A549 (cell line): Measurements from ENCODE around the gene ODAD4. TPM values are rescaled to one million over a fixed set of nuclear protein-coding genes. Genes with fewer than 3 reads are reported as not detected.
A peak's percentile ranks its signal among the peaks of the same experiment; 100 is the strongest.

Source experiments
- ATAC-seq, 2 experiments: fragments of 200-7000 bp in 1 of 2; fragments of >200 bp in 1 of 2; cut with Nextera tagmentation in 1 of 2; cut with Tn5 transposase in 1 of 2; 3 replicates each; pipeline versions ENCODE4 v1.8.0 to v1.9.1; 2018 to 2020; ENCODE audit warnings: mild to moderate bottlenecking in 1 of 2, moderate library complexity in 1 of 2
- CTCF ChIA-PET: fragments of 300-600 bp; sonication (Branson Sonifier 250); formaldehyde crosslinking; extraction: SDS; loops from one replicate; lab custom pipeline; 2021; ENCODE audit warnings: antibody characterized with exemption, inconsistent platforms; lab: Yijun Ruan, JAX
- POLR2A ChIA-PET: fragments of 350-600 bp; formaldehyde crosslinking; extraction: SDS; loops from one replicate; lab custom pipeline; 2021; ENCODE audit warnings: antibody characterized with exemption, inconsistent platforms; lab: Yijun Ruan, JAX
- DNase-seq, 2 experiments: peaks; one replicate each; pipeline versions ENCODE4 v3.0.0 to v3.0.0-alpha.2; 2011 to 2016; ENCODE audit warnings: low read depth in 1 of 2, low spot score in 1 of 2
- FAIRE-seq: peaks from 2 replicates; lab custom pipeline; 2011; peaks lifted over from hg19 to GRCh38; lab: Jason Lieb, UNC
- H3K27ac ChIP-seq, 2 experiments: fragments of >200 bp; sonication (Bioruptor Twin); formaldehyde crosslinking; 3 replicates each; pipeline ENCODE4 v1.5.1; 2016 to 2017
- H3K4me1 ChIP-seq: fragments of >200 bp; sonication (Bioruptor Twin); formaldehyde crosslinking; 3 replicates; pipeline ENCODE4 v1.6.1; 2016
- H3K4me2 ChIP-seq: fragments of >200 bp; sonication (Bioruptor Twin); formaldehyde crosslinking; 3 replicates; pipeline ENCODE4 v1.6.1; 2016
- H3K4me3 ChIP-seq: fragments of >200 bp; sonication (Bioruptor Twin); formaldehyde crosslinking; 3 replicates; pipeline ENCODE4 v1.5.1; 2016
- H3K9me3 ChIP-seq: fragments of >200 bp; sonication (Bioruptor Twin); formaldehyde crosslinking; 3 replicates; pipeline ENCODE4 v1.6.1; 2016
- ATOH8 ChIP-seq: fragments of 250-450 bp; sonication (Bioruptor Pico); IDR thresholded peaks from 2 replicates; pipeline ENCODE4 v1.5.0; 2020; ENCODE audit warnings: low read depth, mild to moderate bottlenecking, moderate library complexity
- CBX2 ChIP-seq: fragments of 200-600 bp; sonication (generic); IDR thresholded peaks from 2 replicates; pipeline ENCODE4 v1.6.1; 2016; ENCODE audit warnings: low read depth, mild to moderate bottlenecking, borderline replicate concordance
- CBX8 ChIP-seq: fragments of 200-600 bp; sonication (generic); IDR thresholded peaks from 2 replicates; pipeline ENCODE4 v1.6.1; 2016
- CEBPB ChIP-seq, 2 experiments: fragments of >200 bp in 1 of 2; sonication (Bioruptor Twin) in 1 of 2; formaldehyde crosslinking in 1 of 2; IDR thresholded peaks; 2 replicates each; pipeline ENCODE4 v1.6.1; 2012 to 2016
- E2F6 ChIP-seq: IDR thresholded peaks from 2 replicates; pipeline ENCODE4 v1.6.1; 2012; ENCODE audit warnings: low read depth, borderline replicate concordance
- EP300 ChIP-seq, 2 experiments: fragments of >200 bp; sonication (Bioruptor Twin); formaldehyde crosslinking; IDR thresholded peaks; 2 replicates in 1 of 2; 3 replicates in 1 of 2; pipeline ENCODE4 v1.6.1; 2016 to 2017
- ESRRA ChIP-seq: fragments of 150-350 bp; IDR thresholded peaks from 2 replicates; pipeline ENCODE4 v1.6.1; 2014; ENCODE audit warnings: mild to moderate bottlenecking, low read length, borderline replicate concordance
- FOSB ChIP-seq: fragments of 250-450 bp; sonication (Bioruptor Pico); IDR thresholded peaks from 2 replicates; pipeline ENCODE4 v1.5.0; 2020; ENCODE audit warnings: mild to moderate bottlenecking, moderate library complexity
- FOSL2 ChIP-seq, 2 experiments: fragments of 450-650 bp in 1 of 2; fragments of >200 bp in 1 of 2; sonication (Bioruptor Twin) in 1 of 2; formaldehyde crosslinking; IDR thresholded peaks; 2 replicates each; pipeline versions ENCODE4 v1.5.0 to v1.6.1; 2016 to 2020; ENCODE audit warnings: mild to moderate bottlenecking in 1 of 2, moderate library complexity in 1 of 2
- GATA3 ChIP-seq: IDR thresholded peaks from 2 replicates; pipeline ENCODE4 v1.6.1; 2012; ENCODE audit warnings: borderline replicate concordance
- JUN ChIP-seq, 2 experiments: fragments of >200 bp; sonication (Bioruptor Twin); formaldehyde crosslinking; IDR thresholded peaks; 2 replicates in 1 of 2; 3 replicates in 1 of 2; pipeline ENCODE4 v1.6.1; 2016 to 2017
- KDM1A ChIP-seq: fragments of 200-600 bp; sonication (generic); IDR thresholded peaks from 2 replicates; pipeline ENCODE4 v1.6.1; 2016; ENCODE audit warnings: low read depth, mild to moderate bottlenecking
- MAFK ChIP-seq: fragments of 450-650 bp; IDR thresholded peaks from 2 replicates; pipeline ENCODE4 v1.6.1; 2014; ENCODE audit not compliant: partially characterized antibody
- MAX ChIP-seq: IDR thresholded peaks from 2 replicates; pipeline ENCODE4 v1.6.1; 2012
- NPAS2 ChIP-seq: fragments of 250-450 bp; sonication (Bioruptor Pico); IDR thresholded peaks from 2 replicates; pipeline ENCODE4 v1.8.0; 2022; ENCODE audit warnings: mild to moderate bottlenecking, moderate library complexity, borderline replicate concordance
- POLR2A ChIP-seq: IDR thresholded peaks from 2 replicates; pipeline ENCODE4 v1.6.1; 2012; ENCODE audit warnings: mild to moderate bottlenecking, low read length
- RAD21 ChIP-seq, 2 experiments: fragments of >200 bp in 1 of 2; sonication (Bioruptor Twin) in 1 of 2; formaldehyde crosslinking in 1 of 2; IDR thresholded peaks in 1 of 2; conservative IDR thresholded peaks in 1 of 2; 2 replicates in 1 of 2; 3 replicates in 1 of 2; pipeline ENCODE4 v1.6.1; 2012 to 2018; ENCODE audit warnings: inconsistent platforms in 1 of 2
- REST ChIP-seq: fragments of 200-600 bp; sonication (generic); IDR thresholded peaks from 2 replicates; pipeline ENCODE4 v1.6.1; 2016; ENCODE audit warnings: antibody characterized with exemption, mild to moderate bottlenecking, moderate library complexity
- RNF2 ChIP-seq: fragments of 200-600 bp; sonication (generic); IDR thresholded peaks from 2 replicates; pipeline ENCODE4 v1.6.1; 2016; ENCODE audit warnings: low read depth, mild to moderate bottlenecking, antibody characterized with exemption, moderate library complexity, borderline replicate concordance
- SREBF2 ChIP-seq: fragments of 450-650 bp; IDR thresholded peaks from 2 replicates; pipeline ENCODE4 v1.6.1; 2014; ENCODE audit warnings: mild to moderate bottlenecking, moderate library complexity
- ZSCAN20 ChIP-seq: fragments of 250-450 bp; sonication (Bioruptor Pico); IDR thresholded peaks from 2 replicates; pipeline ENCODE4 v1.8.0; 2022; ENCODE audit warnings: mild to moderate bottlenecking, moderate library complexity
- WGBS: methylation state at CpG from one replicate; pipeline ENCODE4 v1.1.6; 2017; ENCODE audit errors: missing lambda C conversion rate; 5-methylcytosine and 5-hydroxymethylcytosine counted together
- polyA plus RNA-seq, 4 experiments: library from polyadenylated mRNA; depleted of rRNA in 3 of 4; stranded (reverse); fragments of >200 nt; fragmentation: RNase III in 1 of 4; extraction: RNeasy Plus Mini Kit Qiagen cat#74134 plus additional on column Dnase treatment in 1 of 4; gene quantifications; 2 replicates in 3 of 4; 3 replicates in 1 of 4; pipeline ENCODE4 v1.2.3, GENCODE V29; 2011 to 2017

Gene ODAD4
- polyA plus RNA-seq, 2 of the 4 experiments (the other 2 are of a cell fraction) = 2.0 to 2.3 TPM

- 91% methylated on average over 3 of the region's 3 CpGs for WGBS
- no peaks in the 10 kb centered on the region for H3K9me3 ChIP-seq
- DNase-seq (no peak), ATAC-seq (no peak), FAIRE-seq (no peak)
- H3K4me1 ChIP-seq = peaks cover 42% of the 10 kb centered on the region
- POLR2A ChIA-PET = no interaction called here
- H3K4me2 ChIP-seq = no peak overlapping the region
- CTCF ChIA-PET = interaction anchor here (0.7 to 1.8 kb wide), 7 partner anchors 11 to 38 kb away, joined by 3 to 7 read pairs (median 3); partner anchors contain the start of genes DNAJC7 and NKIRAS2
- H3K4me3 ChIP-seq = no peak overlapping the region
- no peak overlapping the region for H3K27ac ChIP-seq
- TF ChIP-seq CBX2 (no peak), CBX8 (no peak), CEBPB (IDR thresholded peaks at IDR 0.05) (no peak), EP300 (IDR thresholded peaks at IDR 0.05) (no peak), KDM1A (no peak)
Measured at GRCh38 chr17:42000413-42001133, 70.2 kb downstream of the ODAD4 start.

- no peak overlapping the region; the same call in 2 of the 3 replicates for H3K4me2 ChIP-seq
- no peak for FAIRE-seq
- H3K9me3 ChIP-seq = no peaks in the 10 kb centered on the region
- WGBS = 100% methylated on average over 2 of the region's 2 CpGs
- no peak for TF ChIP-seq POLR2A
- no peak for TF ChIP-seq FOSB
- peak; percentile 85 for TF ChIP-seq MAFK
- TF ChIP-seq RAD21 (conservative IDR thresholded peaks at IDR 0.05 in 1 of 2, IDR thresholded peaks at IDR 0.05 in 1 of 2) = no peak
- TF ChIP-seq GATA3 = no peak
- TF ChIP-seq, all 56 proteins: peak for 1
- POLR2A ChIA-PET = interaction anchor here (1.9 kb wide), 1 partner anchor 16 kb away, joined by 10 read pairs; the partner anchor contains the start of gene DNAJC7
- H3K4me3 ChIP-seq = no peak overlapping the region
- CTCF ChIA-PET = interaction anchor here (1.1 to 6.5 kb wide), 3 partner anchors 17 to 38 kb away, joined by 3 to 70 read pairs (median 4); partner anchors contain the start of genes DNAJC7 and NKIRAS2
- ATAC-seq (no peak), DNase-seq (no peak)
- H3K27ac ChIP-seq = peak overlapping the region; percentile 61 to 84; a peak in 3 of 6 replicates
- peaks cover 46% of the 10 kb centered on the region for H3K4me1 ChIP-seq
Measured at GRCh38 chr17:42001729-42002128, 71.3 kb downstream of the ODAD4 start.

GRCh38 chr17:42002175-42002791 lies 71.9 kb downstream of the ODAD4 start:
- no peak for FAIRE-seq
- POLR2A ChIA-PET = interaction anchor here (0.6 to 1.9 kb wide), 3 partner anchors 15 to 31 kb away, joined by 5 to 10 read pairs (median 6); partner anchors contain the start of genes DNAJC7 and NKIRAS2
- CTCF ChIA-PET = interaction anchor here (0.7 to 6.5 kb wide), 10 partner anchors 10 to 106 kb away, joined by 3 to 70 read pairs (median 3); partner anchors contain the start of genes DNAJC7 and NKIRAS2

More at GRCh38 chr17:42002175-42002791, 71.9 kb downstream of the ODAD4 start:
- 65% methylated on average over 7 of the region's 7 CpGs for WGBS
- Histone ChIP-seq H3K4me2 (peak overlapping the region; percentile 86), H3K4me3 (no peak overlapping the region), H3K9me3 (no peaks in the 10 kb centered on the region), H3K4me1 (peaks cover 46% of the 10 kb centered on the region), H3K27ac (peak overlapping the region; percentile 61 to 84)
- ATAC-seq (no peak; a peak in 2 of 6 replicates), DNase-seq (no peak)
- TF ChIP-seq ATOH8 (no peak), E2F6 (no peak), REST (no peak), MAX (no peak), FOSL2 (IDR thresholded peaks at IDR 0.05) (no peak), FOSL2 (CRISPR knock-in tag; IDR thresholded peaks at IDR 0.05) (no peak), RNF2 (no peak), SREBF2 (no peak), ESRRA (no peak), NPAS2 (no peak), ZSCAN20 (CRISPR knock-in tag) (no peak), JUN (IDR thresholded peaks at IDR 0.05) (no peak), POLR2A (no peak)
